Transverse colon (tissue), 4 donors: Measurements from ENCODE around the gene IL19. TPM values are rescaled to one million over a fixed set of nuclear protein-coding genes. Genes with fewer than 3 reads are reported as not detected.

Experiments
- DNase-seq: peaks from one replicate; pipeline ENCODE4 v3.0.0-alpha.2; 2019
- H3K27ac ChIP-seq, 4 donors: fragments of 200-600 bp; sonication (generic); 2 replicates each; pipeline ENCODE4 v1.5.1; 2016 to 2018; ENCODE audit warnings: inconsistent platforms in 4 of 4
- H3K27me3 ChIP-seq: fragments of 200-600 bp; sonication (generic); 2 replicates; pipeline ENCODE4 v1.5.1; 2017; ENCODE audit warnings: inconsistent platforms
- H3K36me3 ChIP-seq, 4 donors: fragments of 200-600 bp; sonication (generic); 2 replicates each; pipeline ENCODE4 v1.5.1; 2017 to 2019; ENCODE audit warnings: inconsistent platforms in 4 of 4
- H3K4me1 ChIP-seq, 4 donors: fragments of 200-600 bp; sonication (generic); 2 replicates each; pipeline ENCODE4 v1.5.1; 2017 to 2020; ENCODE audit warnings: inconsistent platforms in 4 of 4
- H3K4me3 ChIP-seq, 4 donors: fragments of 200-600 bp; sonication (generic); 1 replicate in 1 of 4; 2 replicates in 3 of 4; pipeline versions ENCODE4 v1.5.1 to v1.6.1; 2017 to 2019; ENCODE audit warnings: inconsistent platforms in 4 of 4
- H3K9me3 ChIP-seq, 2 donors: fragments of 200-600 bp; sonication (generic); 2 replicates each; pipeline ENCODE4 v1.5.1; 2017 to 2019; ENCODE audit warnings: inconsistent platforms in 2 of 2
- EP300 ChIP-seq: sonication (generic); formaldehyde crosslinking; IDR thresholded peaks from one replicate; pipeline ENCODE4 v1.6.1; 2017; ENCODE audit warnings: antibody characterized with exemption, low read depth
- POLR2A ChIP-seq: fragments of 450-650 bp; IDR thresholded peaks from one replicate; pipeline ENCODE4 v1.6.1; 2016; ENCODE audit warnings: antibody characterized with exemption, mild to moderate bottlenecking, moderate library complexity
- POLR2AphosphoS5 ChIP-seq, 3 donors: sonication (generic); formaldehyde crosslinking; IDR thresholded peaks; one replicate each; pipeline ENCODE4 v1.6.1; 2016; ENCODE audit warnings: antibody characterized with exemption in 3 of 3
- WGBS, 2 donors: methylation state at CpG; one replicate each; pipeline ENCODE4 v1.1.5; 2018; ENCODE audit warnings: low coverage in 1 of 2; 5-methylcytosine and 5-hydroxymethylcytosine counted together
- in situ Hi-C, 4 donors: fragments of 200-750 bp; cut with MboI; loops; one replicate each; pipeline versions ENCODE4 v1.15.0 to v1.15.1; 2017; ENCODE audit warnings: low sequenced_read_pairs in 3 of 4, low pct_ligation_motif_present in 1 of 4, low pct_unique_long_range_greater_than_20kb in 1 of 4
- intact Hi-C: fragments of 100-400 bp; cut with DNase I; formaldehyde crosslinking; loops from one replicate; pipeline ENCODE4 v1.15.1; 2023; ENCODE audit warnings: low total_unique reads
- total RNA-seq, 4 donors: library from RNA; depleted of rRNA; stranded (reverse); fragments of >200 nt; gene quantifications; one replicate each; pipeline ENCODE4 v1.1.0, GENCODE V29; 2016
- TF ChIP-seq, protein P1 (sequence below), 5 experiments: fragments of 200-600 bp in 3 of 5; fragments of 450-650 bp in 2 of 5; sonication (generic) in 3 of 5; IDR thresholded peaks; 1 replicate in 2 of 5; 2 replicates in 3 of 5; pipeline ENCODE4 v1.5.1; 2016 to 2017; ENCODE audit warnings: antibody characterized with exemption in 5 of 5, inconsistent platforms in 3 of 5, mild to moderate bottlenecking in 2 of 5, moderate library complexity in 1 of 5

Gene IL19
- total RNA-seq, 4 donors from 2014 or later, result not detected

DNA sequence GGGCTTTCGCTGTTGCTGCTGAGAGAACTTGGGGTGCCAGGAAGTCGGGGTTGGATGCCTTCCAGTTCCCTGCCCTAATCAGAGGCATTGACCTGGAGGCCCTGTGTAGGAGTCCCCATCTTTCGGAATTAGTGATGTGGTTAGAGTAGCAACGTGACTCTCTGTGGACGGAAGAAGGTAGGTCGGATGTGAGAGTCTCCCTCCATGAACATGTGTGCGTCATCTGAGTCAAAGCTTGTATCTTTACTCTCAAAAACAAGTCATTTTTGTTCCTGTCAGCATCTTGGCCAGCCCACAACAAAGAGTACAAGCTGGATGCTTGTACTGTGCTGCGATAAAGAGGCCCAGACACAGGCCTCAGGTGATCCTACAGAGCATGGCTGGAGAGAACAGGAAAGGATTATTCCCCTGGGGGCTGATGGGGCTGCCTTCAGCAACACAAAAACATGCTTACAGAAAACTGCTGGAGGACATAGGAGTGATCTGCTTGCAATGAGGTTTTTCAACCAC, 32.7 kb downstream of the IL19 start:
- intact Hi-C loops (no loop called here), in situ Hi-C loops (loop anchor here in 1 of 4 donors (10.0 kb wide), 1 partner anchor 68 kb away; no protein-coding TSS in a partner anchor)
- DNase-seq, result peak; percentile 60
- peaks cover 5% of the 10 kb centered on the region for H3K27me3 ChIP-seq
- H3K9me3 ChIP-seq, result no peaks in the 10 kb centered on the region
- H3K27ac ChIP-seq, result peak overlapping the region in 3 of 4 donors; percentile 44 to 62 (median 57)
- 78% methylated on average over 8 of the region's 8 CpGs; no CpG with 5 or more reads in 1 of the 2 donors for WGBS, 2 donors
- H3K4me1 ChIP-seq, result peaks cover 0 to 2% (median 0%) of the 10 kb centered on the region in 4 donors
- H3K36me3 ChIP-seq, result no peaks in the 10 kb centered on the region
- TF ChIP-seq, protein P1, sequence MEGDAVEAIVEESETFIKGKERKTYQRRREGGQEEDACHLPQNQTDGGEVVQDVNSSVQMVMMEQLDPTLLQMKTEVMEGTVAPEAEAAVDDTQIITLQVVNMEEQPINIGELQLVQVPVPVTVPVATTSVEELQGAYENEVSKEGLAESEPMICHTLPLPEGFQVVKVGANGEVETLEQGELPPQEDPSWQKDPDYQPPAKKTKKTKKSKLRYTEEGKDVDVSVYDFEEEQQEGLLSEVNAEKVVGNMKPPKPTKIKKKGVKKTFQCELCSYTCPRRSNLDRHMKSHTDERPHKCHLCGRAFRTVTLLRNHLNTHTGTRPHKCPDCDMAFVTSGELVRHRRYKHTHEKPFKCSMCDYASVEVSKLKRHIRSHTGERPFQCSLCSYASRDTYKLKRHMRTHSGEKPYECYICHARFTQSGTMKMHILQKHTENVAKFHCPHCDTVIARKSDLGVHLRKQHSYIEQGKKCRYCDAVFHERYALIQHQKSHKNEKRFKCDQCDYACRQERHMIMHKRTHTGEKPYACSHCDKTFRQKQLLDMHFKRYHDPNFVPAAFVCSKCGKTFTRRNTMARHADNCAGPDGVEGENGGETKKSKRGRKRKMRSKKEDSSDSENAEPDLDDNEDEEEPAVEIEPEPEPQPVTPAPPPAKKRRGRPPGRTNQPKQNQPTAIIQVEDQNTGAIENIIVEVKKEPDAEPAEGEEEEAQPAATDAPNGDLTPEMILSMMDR (IDR thresholded peaks at IDR 0.05), result no peak
- TF ChIP-seq POLR2A (no peak), EP300 (no peak), POLR2AphosphoS5 (IDR thresholded peaks at IDR 0.05) (peak in 1 of 3 donors; percentile 10)
- no peak overlapping the region for H3K4me3 ChIP-seq

DNA sequence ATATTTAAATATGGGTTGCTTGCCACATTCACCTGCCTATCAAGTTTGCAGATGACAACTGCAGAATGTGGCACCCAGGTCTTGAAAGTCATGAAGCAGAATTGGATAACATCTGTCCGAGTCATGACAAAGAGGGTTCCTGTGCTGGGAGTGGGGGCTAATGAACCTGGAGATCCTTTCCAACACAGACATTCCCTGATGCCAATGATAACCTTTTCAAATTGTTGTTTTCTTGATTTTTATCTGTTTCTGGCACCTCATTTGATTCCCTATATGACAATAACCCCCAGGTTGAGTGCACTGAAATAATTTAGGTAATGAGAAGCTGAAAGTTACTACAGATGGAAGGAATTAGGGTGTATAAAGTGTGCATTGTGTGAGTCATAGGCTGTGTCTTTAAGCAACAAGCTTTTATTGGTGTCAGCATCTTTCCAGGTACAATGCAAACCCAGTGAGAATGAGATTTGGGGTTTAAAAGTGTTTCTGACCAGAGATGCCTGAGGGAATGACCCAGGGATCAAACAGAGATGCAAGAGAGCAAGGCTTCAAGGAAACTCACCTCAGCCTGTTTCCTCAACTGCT, 33.7 kb downstream of the IL19 start:
- Histone ChIP-seq H3K4me3 (no peak overlapping the region), H3K9me3 (no peaks in the 10 kb centered on the region), H3K36me3 (no peaks in the 10 kb centered on the region), H3K4me1 (peaks cover 0 to 2% (median 0%) of the 10 kb centered on the region in 4 donors), H3K27me3 (peaks cover 5% of the 10 kb centered on the region), H3K27ac (peak overlapping the region; percentile 3 to 62 (median 50))
- intact Hi-C loops (no loop called here), in situ Hi-C loops (loop anchor here in 1 of 4 donors (10.0 kb wide), 1 partner anchor 69 kb away; no protein-coding TSS in a partner anchor)
- WGBS, 2 donors, result 90% methylated on average over 1 of the region's 1 CpG; no CpG with 5 or more reads in 1 of the 2 donors
- no peak for TF ChIP-seq POLR2A
- TF ChIP-seq EP300, result no peak
- TF ChIP-seq POLR2AphosphoS5 (IDR thresholded peaks at IDR 0.05), result no peak
- no peak for DNase-seq

GRCh38 chr1:206805357-206805756, 34.8 kb downstream of the IL19 start:
- Histone ChIP-seq H3K27me3 (peaks cover 5% of the 10 kb centered on the region), H3K36me3 (no peaks in the 10 kb centered on the region), H3K9me3 (no peaks in the 10 kb centered on the region), H3K4me1 (peaks cover 0 to 2% (median 0%) of the 10 kb centered on the region in 4 donors), H3K4me3 (no peak overlapping the region), H3K27ac (no peak overlapping the region)
- in situ Hi-C loops (loop anchor here in 1 of 4 donors (10.0 kb wide), 1 partner anchor 71 kb away; no protein-coding TSS in a partner anchor), intact Hi-C loops (no loop called here)
- TF ChIP-seq EP300 (no peak), POLR2AphosphoS5 (IDR thresholded peaks at IDR 0.05) (no peak), POLR2A (no peak)
- TF ChIP-seq, protein P1 (IDR thresholded peaks at IDR 0.05), result no peak
- no peak for DNase-seq
- WGBS, 2 donors, result 52 to 67% methylated on average over 1 of the region's 1 CpG

DNA sequence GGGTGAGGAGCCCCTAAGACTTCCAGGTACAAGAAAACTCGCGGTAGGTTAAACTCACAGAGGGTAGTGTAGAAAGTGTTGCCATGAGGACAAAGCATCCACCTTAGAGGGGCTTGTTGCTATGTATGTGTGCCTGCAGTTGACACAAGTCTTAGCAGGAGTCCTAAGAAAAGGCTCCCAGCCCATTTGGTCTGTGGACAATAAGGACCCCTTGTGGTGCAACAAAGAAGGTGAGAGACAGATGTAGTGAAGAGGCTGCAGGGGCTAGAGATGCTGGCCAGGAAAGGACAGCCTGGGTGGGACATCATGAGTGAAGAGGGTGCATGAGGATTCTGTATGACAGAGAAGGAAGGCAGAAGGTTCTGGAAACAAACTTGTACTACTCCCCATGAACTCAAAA, 38.0 kb downstream of the IL19 start:
- peaks cover 0 to 2% (median 0%) of the 10 kb centered on the region in 4 donors for H3K4me1 ChIP-seq
- H3K27me3 ChIP-seq, result peaks cover 5% of the 10 kb centered on the region
- H3K9me3 ChIP-seq, result peaks cover 5 to 9% of the 10 kb centered on the region in 2 donors
- TF ChIP-seq, protein P1 (IDR thresholded peaks at IDR 0.05), result peak in 3 of 5 experiments; percentile 8 to 25 (median 14)
- no peak for TF ChIP-seq POLR2AphosphoS5 (IDR thresholded peaks at IDR 0.05)
- TF ChIP-seq EP300, result no peak
- no peak for TF ChIP-seq POLR2A
- no peaks in the 10 kb centered on the region for H3K36me3 ChIP-seq
- in situ Hi-C loops (loop anchor here in 1 of 4 donors (10.0 kb wide), 1 partner anchor 74 kb away; no protein-coding TSS in a partner anchor), intact Hi-C loops (no loop called here)
- H3K4me3 ChIP-seq, result no peak overlapping the region
- WGBS, 2 donors, result 78 to 83% methylated on average over 1 to 2 of the region's 2 CpGs
- DNase-seq, result peak; percentile 15
- no peak overlapping the region for H3K27ac ChIP-seq
